ENCODE measurements around the gene UQCC5.

UQCC5 gene

DNA sequence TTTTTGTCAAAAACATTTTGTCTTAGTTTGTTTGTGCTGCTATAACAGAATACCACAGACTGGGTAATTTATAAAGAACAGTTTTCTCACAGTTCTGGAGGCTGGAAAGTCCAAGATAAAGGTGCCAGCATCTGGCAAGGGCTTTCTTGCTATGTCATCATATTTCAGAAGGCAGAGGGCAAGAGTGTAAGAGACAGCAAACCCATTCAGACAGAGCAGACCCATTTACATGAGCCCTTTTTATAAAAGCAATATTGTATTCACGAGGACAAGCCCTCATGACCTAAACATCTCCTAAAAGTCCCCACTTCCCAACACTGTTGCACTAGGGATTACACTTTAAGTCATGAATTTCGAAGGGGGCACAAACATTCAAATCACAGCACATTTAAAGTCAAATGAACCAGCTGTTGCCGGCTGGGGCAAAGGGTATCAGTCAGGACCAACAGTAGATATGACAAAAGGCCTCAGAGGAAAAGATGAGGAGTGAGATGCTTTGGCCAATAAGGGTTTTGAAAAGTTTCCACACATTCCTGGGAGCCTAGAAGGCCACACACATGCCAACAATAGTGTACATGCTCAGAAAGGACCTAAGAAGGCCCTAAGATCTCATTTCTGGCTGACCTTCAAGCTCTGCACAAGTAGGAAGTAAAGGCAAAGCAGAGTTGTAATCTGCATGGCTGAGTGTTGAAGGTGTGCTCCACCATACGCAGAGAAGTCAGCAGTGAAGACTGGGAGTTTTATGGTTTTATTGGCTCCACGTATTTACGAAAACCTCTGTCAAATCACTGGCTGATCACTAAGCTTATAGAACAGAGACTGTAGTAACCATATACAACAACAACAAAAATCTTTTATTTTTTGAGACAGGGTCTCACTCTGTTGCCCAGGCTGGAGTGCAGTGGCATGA lies 37.9 kb downstream of the UQCC5 start:
- DNase-seq, result no peak
